ENCODE data around the gene ADAM12. TPM values are rescaled to one million over a fixed set of nuclear protein-coding genes. Genes with fewer than 3 reads are reported as not detected.

ADAM12 gene
- total RNA-seq, 1 experiment from 2014 or later: 16.8 TPM

DNA sequence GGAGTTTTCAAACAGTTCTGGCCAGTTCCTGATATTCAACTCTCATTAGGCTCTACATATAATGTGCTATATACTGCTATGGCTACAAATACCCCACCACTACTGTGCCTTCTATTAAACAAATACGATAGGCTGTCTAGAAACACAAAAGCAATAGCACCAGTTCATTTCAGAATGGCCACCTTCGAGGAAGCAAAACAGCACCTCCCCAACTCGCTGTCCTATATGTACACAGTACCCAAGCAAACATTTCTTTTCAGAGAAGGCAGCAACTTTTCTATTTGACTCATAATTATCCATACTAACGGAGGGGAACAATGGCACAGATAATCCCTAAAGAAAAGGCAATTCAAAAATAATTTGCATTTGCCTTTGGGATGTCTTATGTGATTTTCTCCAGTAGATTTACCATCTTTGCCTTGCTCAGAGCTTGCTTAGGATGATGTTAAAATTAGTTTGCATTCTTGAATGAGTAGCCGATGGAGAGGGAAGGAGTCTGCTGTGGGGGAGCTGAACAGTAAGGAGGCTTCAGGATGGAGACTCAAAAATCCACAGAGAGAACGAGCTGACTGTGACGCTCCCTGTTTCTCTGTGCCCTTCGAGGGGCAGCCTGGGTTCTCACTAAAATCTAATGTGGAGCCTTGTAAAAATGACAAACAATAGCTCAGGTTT is 273.3 kb downstream of the ADAM12 start:
- Histone ChIP-seq H3K36me3 (ENCODE audit: low read depth) (no peaks in the 10 kb centered on the region), H3K27ac (no peak overlapping the region), H4K20me1 (ENCODE audit: insufficient read depth) (no peaks in the 10 kb centered on the region), H3K9me3 (ENCODE audit: insufficient read depth, low read depth) (no peaks in the 10 kb centered on the region), H2AFZ (no peak overlapping the region), H3K79me2 (ENCODE audit: low read depth) (no peaks in the 10 kb centered on the region), H3F3A (ENCODE audit: insufficient read depth, low read depth) (no peaks in the 10 kb centered on the region), H3K9me2 (ENCODE audit: insufficient read depth) (no peaks in the 10 kb centered on the region), H3K4me1 (replicated peaks; ENCODE audit: insufficient read depth) (no peaks in the 10 kb centered on the region), H3K4me3 (no peak overlapping the region), H3K4me2 (no peak overlapping the region), H3K27me3 (ENCODE audit: insufficient read depth, low read depth) (no peaks in the 10 kb centered on the region)
- BruUV-seq (replicated peaks): no TSS peak
- DNase-seq: no peak
- intact Hi-C loops (cut with micrococcal nuclease; ENCODE audit: unreplicated experiment): no loop called here
- POLR2A ChIA-PET (ENCODE audit: unreplicated experiment): no interaction called here
- no peak for TF ChIP-seq EZH2 (IDR thresholded peaks at IDR 0.05; ENCODE audit: low read depth)
- TF ChIP-seq, protein P1, sequence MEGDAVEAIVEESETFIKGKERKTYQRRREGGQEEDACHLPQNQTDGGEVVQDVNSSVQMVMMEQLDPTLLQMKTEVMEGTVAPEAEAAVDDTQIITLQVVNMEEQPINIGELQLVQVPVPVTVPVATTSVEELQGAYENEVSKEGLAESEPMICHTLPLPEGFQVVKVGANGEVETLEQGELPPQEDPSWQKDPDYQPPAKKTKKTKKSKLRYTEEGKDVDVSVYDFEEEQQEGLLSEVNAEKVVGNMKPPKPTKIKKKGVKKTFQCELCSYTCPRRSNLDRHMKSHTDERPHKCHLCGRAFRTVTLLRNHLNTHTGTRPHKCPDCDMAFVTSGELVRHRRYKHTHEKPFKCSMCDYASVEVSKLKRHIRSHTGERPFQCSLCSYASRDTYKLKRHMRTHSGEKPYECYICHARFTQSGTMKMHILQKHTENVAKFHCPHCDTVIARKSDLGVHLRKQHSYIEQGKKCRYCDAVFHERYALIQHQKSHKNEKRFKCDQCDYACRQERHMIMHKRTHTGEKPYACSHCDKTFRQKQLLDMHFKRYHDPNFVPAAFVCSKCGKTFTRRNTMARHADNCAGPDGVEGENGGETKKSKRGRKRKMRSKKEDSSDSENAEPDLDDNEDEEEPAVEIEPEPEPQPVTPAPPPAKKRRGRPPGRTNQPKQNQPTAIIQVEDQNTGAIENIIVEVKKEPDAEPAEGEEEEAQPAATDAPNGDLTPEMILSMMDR (conservative IDR thresholded peaks at IDR 0.05): no peak
- CTCF ChIA-PET: no interaction called here

DNA sequence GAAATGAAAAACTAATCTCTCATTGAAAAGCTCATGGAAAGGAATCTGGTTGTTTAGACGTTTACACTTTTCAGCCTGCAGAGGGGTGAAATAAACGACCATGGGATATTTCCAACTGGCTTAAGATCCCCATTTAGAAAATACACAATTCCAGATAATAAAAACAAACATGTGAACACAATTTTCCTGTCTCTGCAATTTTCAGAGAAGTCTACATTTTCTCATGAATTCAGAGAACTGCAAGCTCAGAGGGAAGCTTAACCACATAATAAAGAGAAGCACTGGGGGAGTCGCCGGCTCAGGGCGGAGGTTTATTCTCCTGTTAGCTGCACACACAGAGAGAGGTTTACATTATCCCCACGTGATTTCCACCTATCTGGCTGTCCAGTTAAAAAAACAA is 276.8 kb downstream of the ADAM12 start:
- H3K79me2 ChIP-seq (ENCODE audit: low read depth): no peaks in the 10 kb centered on the region
- H3K36me3 ChIP-seq (ENCODE audit: low read depth): no peaks in the 10 kb centered on the region
- intact Hi-C loops (cut with micrococcal nuclease; ENCODE audit: unreplicated experiment): no loop called here
- H3K4me2 ChIP-seq: no peak overlapping the region
- CTCF ChIA-PET: no interaction called here
- H3F3A ChIP-seq (ENCODE audit: insufficient read depth, low read depth): no peaks in the 10 kb centered on the region
- TF ChIP-seq EZH2 (IDR thresholded peaks at IDR 0.05; ENCODE audit: low read depth): no peak
- TF ChIP-seq, protein P1 (conservative IDR thresholded peaks at IDR 0.05): no peak
- BruUV-seq (replicated peaks): no TSS peak
- no peak overlapping the region for H2AFZ ChIP-seq
- H4K20me1 ChIP-seq (ENCODE audit: insufficient read depth): no peaks in the 10 kb centered on the region
- H3K4me3 ChIP-seq: no peak overlapping the region
- no peak for DNase-seq
- H3K27ac ChIP-seq: no peak overlapping the region
- no peaks in the 10 kb centered on the region for H3K9me3 ChIP-seq (ENCODE audit: insufficient read depth, low read depth)
- POLR2A ChIA-PET (ENCODE audit: unreplicated experiment): no interaction called here
- H3K4me1 ChIP-seq (replicated peaks; ENCODE audit: insufficient read depth): no peaks in the 10 kb centered on the region
- H3K9me2 ChIP-seq (ENCODE audit: insufficient read depth): no peaks in the 10 kb centered on the region
- no peaks in the 10 kb centered on the region for H3K27me3 ChIP-seq (ENCODE audit: insufficient read depth, low read depth)

DNA sequence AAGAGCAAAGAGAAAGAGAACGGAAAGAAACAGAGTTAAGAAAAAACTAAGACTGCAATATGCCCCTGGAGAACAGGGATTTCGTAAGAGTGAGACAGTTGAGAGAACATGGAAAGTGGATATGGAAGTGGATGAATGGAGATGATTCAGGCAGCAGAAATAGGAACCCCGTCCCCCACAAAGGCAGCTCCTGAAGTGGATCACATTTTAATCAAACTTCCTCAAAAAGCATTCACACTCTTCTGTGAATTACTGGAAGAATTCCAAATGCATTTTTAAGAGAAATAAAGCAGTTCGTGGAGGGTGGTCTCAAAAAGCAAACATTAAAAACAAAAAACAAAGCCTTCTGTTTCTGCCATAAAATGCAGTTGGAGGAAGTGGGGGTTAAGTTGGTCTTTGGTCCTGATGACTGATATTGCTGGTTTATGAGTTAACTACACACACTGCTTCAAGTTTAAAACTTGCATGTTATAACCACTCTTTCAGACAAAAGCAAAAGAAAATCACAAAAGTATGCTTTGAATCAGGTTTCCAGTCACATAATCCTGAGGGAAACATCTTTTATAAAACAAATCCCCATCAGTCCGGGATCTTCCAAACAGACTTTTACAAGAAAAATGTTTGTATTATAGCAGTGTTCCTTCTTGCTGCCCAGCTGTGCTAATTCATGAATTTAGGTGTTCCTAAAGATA is 277.6 kb downstream of the ADAM12 start:
- Histone ChIP-seq H3K27me3 (ENCODE audit: insufficient read depth, low read depth) (no peaks in the 10 kb centered on the region), H2AFZ (no peak overlapping the region), H4K20me1 (ENCODE audit: insufficient read depth) (no peaks in the 10 kb centered on the region), H3K4me3 (no peak overlapping the region), H3K79me2 (ENCODE audit: low read depth) (no peaks in the 10 kb centered on the region), H3K27ac (no peak overlapping the region), H3K36me3 (ENCODE audit: low read depth) (no peaks in the 10 kb centered on the region), H3K9me2 (ENCODE audit: insufficient read depth) (no peaks in the 10 kb centered on the region), H3K4me1 (replicated peaks; ENCODE audit: insufficient read depth) (no peaks in the 10 kb centered on the region), H3F3A (ENCODE audit: insufficient read depth, low read depth) (no peaks in the 10 kb centered on the region), H3K4me2 (no peak overlapping the region), H3K9me3 (ENCODE audit: insufficient read depth, low read depth) (no peaks in the 10 kb centered on the region)
- intact Hi-C loops (cut with micrococcal nuclease; ENCODE audit: unreplicated experiment): no loop called here
- ChIA-PET POLR2A (ENCODE audit: unreplicated experiment) (no interaction called here), CTCF (no interaction called here)
- DNase-seq: no peak
- no TSS peak for BruUV-seq (replicated peaks)
- TF ChIP-seq, protein P1 (conservative IDR thresholded peaks at IDR 0.05): no peak
- TF ChIP-seq EZH2 (IDR thresholded peaks at IDR 0.05; ENCODE audit: low read depth): no peak
